GM06990 (cell line): ENCODE data around the gene GRIN3B.

Source experiments
- DNase-seq: peaks from one replicate; pipeline ENCODE4 v3.0.0-alpha.2; 2011; ENCODE audit not compliant: insufficient read length; ENCODE audit errors: extremely low read depth
- H3K27me3 ChIP-seq: replicated peaks from 2 replicates; pipeline ENCODE4 v1.6.0; 2011; ENCODE audit warnings: low read length; ENCODE audit not compliant: control insufficient read depth, insufficient read depth
- H3K36me3 ChIP-seq: 2 replicates; pipeline ENCODE4 v1.5.1; 2011; ENCODE audit warnings: low read length; ENCODE audit not compliant: control insufficient read depth, insufficient read depth
- H3K4me3 ChIP-seq: replicated peaks from 2 replicates; pipeline ENCODE4 v1.5.1; 2011; ENCODE audit warnings: low read depth, mild to moderate bottlenecking, control low read depth, low read length
- CTCF ChIP-seq: IDR thresholded peaks from 2 replicates; pipeline ENCODE4 v1.5.1; 2011; ENCODE audit warnings: low read length, control low read depth, mild to moderate bottlenecking, inconsistent platforms; ENCODE audit not compliant: insufficient read depth, poor library complexity, severe bottlenecking

GRIN3B gene

GRCh38 chr19:1053176-1054101 lies 53.2 kb downstream of the GRIN3B start:
- Histone ChIP-seq H3K4me3 (no peak overlapping the region), H3K27me3 (no peaks in the 10 kb centered on the region), H3K36me3 (peaks cover 10% of the 10 kb centered on the region)
- TF ChIP-seq CTCF = no peak
- DNase-seq = no peak

GRCh38 chr19:1054102-1055027 lies 54.1 kb downstream of the GRIN3B start:
- no peaks in the 10 kb centered on the region for H3K27me3 ChIP-seq
- H3K36me3 ChIP-seq = peaks cover 10% of the 10 kb centered on the region
- H3K4me3 ChIP-seq = no peak overlapping the region
- no peak for TF ChIP-seq CTCF
- no peak for DNase-seq

- no peak for DNase-seq
- Histone ChIP-seq H3K27me3 (no peaks in the 10 kb centered on the region), H3K36me3 (peaks cover 10% of the 10 kb centered on the region), H3K4me3 (no peak overlapping the region)
- no peak for TF ChIP-seq CTCF
These were observed 54.8 kb downstream of the GRIN3B start for GRCh38 chr19:1055028-1055425.

GRCh38 chr19:1055886-1056620 lies 55.8 kb downstream of the GRIN3B start:
- no peak for TF ChIP-seq CTCF
- H3K36me3 ChIP-seq = peaks cover 9% of the 10 kb centered on the region
- H3K4me3 ChIP-seq = no peak overlapping the region
- H3K27me3 ChIP-seq = no peaks in the 10 kb centered on the region
- DNase-seq = no peak

- DNase-seq = no peak
- Histone ChIP-seq H3K36me3 (peaks cover 7% of the 10 kb centered on the region), H3K4me3 (no peak overlapping the region), H3K27me3 (no peaks in the 10 kb centered on the region)
- peak; percentile 68 for TF ChIP-seq CTCF
These were observed 57.1 kb downstream of the GRIN3B start for GRCh38 chr19:1057176-1057855.
